Inflammatory macrophage treated with lipopolysaccharide for 4 hours (primary cell): ENCODE data around the gene HEPACAM.
A peak's percentile ranks its signal among the peaks of the same experiment; 100 is the strongest.

Experiments used
- DNase-seq: peaks from one replicate; pipeline ENCODE4 v3.0.0-alpha.2; 2020

HEPACAM gene

GRCh38 chr11:124898711-124899110 is 37.1 kb downstream of the HEPACAM start:
- no peak for DNase-seq

- peak; percentile 27 for DNase-seq
Observed at GRCh38 chr11:124898263-124898680, 37.6 kb downstream of the HEPACAM start.

- no peak for DNase-seq
Observed at GRCh38 chr11:124897674-124898262, 38.1 kb downstream of the HEPACAM start, which contains the start of gene ROBO4. Gene ROBO4, minus strand, starts transcription at chr11:124897865. Its CDS starts 70 bp downstream, at chr11:124897795.

- DNase-seq: no peak
Observed at GRCh38 chr11:124896821-124897391, 38.9 kb downstream of the HEPACAM start.

- no peak for DNase-seq
Observed at GRCh38 chr11:124896071-124896750, 39.6 kb downstream of the HEPACAM start.

GRCh38 chr11:124895471-124895971 is 40.3 kb downstream of the HEPACAM start:
- DNase-seq: no peak

GRCh38 chr11:124894606-124895430 is 41.0 kb downstream of the HEPACAM start:
- no peak for DNase-seq

GRCh38 chr11:124893781-124894401 is 42.0 kb downstream of the HEPACAM start:
- DNase-seq: no peak

GRCh38 chr11:124892750-124893454 is 42.9 kb downstream of the HEPACAM start:
- peak; percentile 34 for DNase-seq

- DNase-seq: no peak
Observed at GRCh38 chr11:124892146-124892545, 43.7 kb downstream of the HEPACAM start.

- no peak for DNase-seq
Observed at GRCh38 chr11:124891373-124891861, 44.4 kb downstream of the HEPACAM start.

GRCh38 chr11:124890683-124891372 is 45.0 kb downstream of the HEPACAM start:
- no peak for DNase-seq

GRCh38 chr11:124890151-124890550 is 45.7 kb downstream of the HEPACAM start:
- DNase-seq: no peak

- DNase-seq: peak; percentile 77
Observed at GRCh38 chr11:124889191-124890091, 46.4 kb downstream of the HEPACAM start.

GRCh38 chr11:124887667-124888013 is 48.2 kb downstream of the HEPACAM start:
- DNase-seq: no peak

- no peak for DNase-seq
Observed at GRCh38 chr11:124886978-124887666, 48.7 kb downstream of the HEPACAM start.

- DNase-seq: no peak
Observed at GRCh38 chr11:124886476-124886875, 49.4 kb downstream of the HEPACAM start.

- no peak for DNase-seq
Observed at GRCh38 chr11:124884869-124885479, 50.9 kb downstream of the HEPACAM start.

- DNase-seq: no peak
Observed at GRCh38 chr11:124884340-124884739, 51.5 kb downstream of the HEPACAM start.
